B cell (primary cell): ENCODE data around the gene LIMCH1. TPM values are rescaled to one million over a fixed set of nuclear protein-coding genes. Genes with fewer than 3 reads are reported as not detected.

Experiments
- ATAC-seq: fragments of 200-7000 bp; cut with Tn5 transposase; one replicate; pipeline ENCODE4 v1.10.0; 2021; ENCODE audit warnings: low read depth, mild to moderate bottlenecking, moderate number of reproducible peaks, moderate library complexity
- CTCF ChIA-PET: fragments of 350-600 bp; sonication (Branson Sonifier 250); formaldehyde crosslinking; loops from one replicate; lab custom pipeline; 2021; ENCODE audit warnings: antibody characterized with exemption, inconsistent platforms; lab: Charles Lee
- POLR2A ChIA-PET: fragments of 350-600 bp; sonication (Branson Sonifier 250); formaldehyde crosslinking; loops from one replicate; lab custom pipeline; 2021; ENCODE audit warnings: antibody characterized with exemption; lab: Charles Lee
- DNase-seq: peaks from one replicate; pipeline ENCODE4 v3.0.0; 2013
- H2AFZ ChIP-seq: 2 replicates; pipeline ENCODE4 v1.6.1; 2012; ENCODE audit warnings: mild to moderate bottlenecking, low read depth, low read length; ENCODE audit not compliant: insufficient read depth, poor library complexity, severe bottlenecking
- H3K27ac ChIP-seq, 2 donors: 1 replicate in 1 of 2; 2 replicates in 1 of 2; pipeline ENCODE4 v1.5.1; 2012 to 2013; ENCODE audit warnings: low read length in 2 of 2, mild to moderate bottlenecking in 2 of 2, moderate library complexity in 1 of 2
- H3K27me3 ChIP-seq, 4 experiments: fragments of 200-600 bp in 1 of 4; sonication (generic) in 1 of 4; replicated peaks in 1 of 4; 1 replicate in 2 of 4; 2 replicates in 2 of 4; pipeline versions ENCODE4 v1.6.1 to v1.7.0; 2013 to 2016; ENCODE audit warnings: low read length in 3 of 4, mild to moderate bottlenecking in 2 of 4, mixed read lengths in 1 of 4, moderate library complexity in 1 of 4; ENCODE audit not compliant: insufficient read depth in 4 of 4, control insufficient read depth in 3 of 4; ENCODE audit errors: control extremely low read depth in 1 of 4
- H3K36me3 ChIP-seq, 2 experiments: replicated peaks in 1 of 2; 1 replicate in 1 of 2; 2 replicates in 1 of 2; pipeline versions ENCODE4 v1.6.1 to v1.7.1; 2013; ENCODE audit warnings: low read length in 1 of 2; ENCODE audit not compliant: insufficient read depth in 2 of 2, control insufficient read depth in 1 of 2; ENCODE audit errors: control extremely low read depth in 1 of 2, extremely low read depth in 1 of 2
- H3K4me1 ChIP-seq, 2 donors: fragments of 200-600 bp in 1 of 2; sonication (generic) in 1 of 2; 1 replicate in 1 of 2; 2 replicates in 1 of 2; pipeline versions ENCODE4 v1.5.1 to v1.6.1; 2013 to 2017; ENCODE audit warnings: low read length in 2 of 2; ENCODE audit not compliant: control insufficient read depth in 2 of 2, insufficient read depth in 2 of 2
- H3K4me2 ChIP-seq: replicated peaks from 2 replicates; pipeline ENCODE3; 2012; ENCODE audit warnings: mild to moderate bottlenecking, low read depth, low read length; ENCODE audit not compliant: poor library complexity, severe bottlenecking
- H3K4me3 ChIP-seq, 5 experiments: fragments of 200-600 bp in 1 of 5; sonication (generic) in 1 of 5; 1 replicate in 3 of 5; 2 replicates in 2 of 5; pipeline versions ENCODE4 v1.5.1 to v1.7.0; 2011 to 2016; ENCODE audit warnings: low read length in 4 of 5, mild to moderate bottlenecking in 4 of 5, low read depth in 2 of 5, control low read depth in 1 of 5, moderate library complexity in 1 of 5; ENCODE audit not compliant: insufficient read depth in 1 of 5; ENCODE audit errors: control extremely low read depth in 1 of 5, extremely low read depth in 1 of 5
- H3K79me2 ChIP-seq: fragments of 200-600 bp; sonication (generic); one replicate; pipeline ENCODE4 v1.6.0; 2016; ENCODE audit warnings: low read length; ENCODE audit not compliant: control insufficient read depth, insufficient read depth
- H3K9ac ChIP-seq: fragments of 200-600 bp; sonication (generic); 2 replicates; pipeline ENCODE4 v1.6.1; 2017; ENCODE audit warnings: mild to moderate bottlenecking, low read length, moderate library complexity
- H3K9me3 ChIP-seq, 3 donors: one replicate each; pipeline versions ENCODE4 v1.6.1 to v1.7.1; 2013; ENCODE audit warnings: low read length in 2 of 3; ENCODE audit not compliant: control insufficient read depth in 2 of 3, insufficient read depth in 1 of 3; ENCODE audit errors: control extremely low read depth in 1 of 3
- H4K20me1 ChIP-seq: 2 replicates; pipeline ENCODE4 v1.6.0; 2012; ENCODE audit warnings: mild to moderate bottlenecking, low read length; ENCODE audit not compliant: insufficient read depth, control insufficient read depth, poor library complexity, severe bottlenecking
- H3K27ac Mint-ChIP-seq: one replicate; pipeline ENCODE4 v1.8.0; 2021; ENCODE audit warnings: mixed read lengths
- H3K27me3 Mint-ChIP-seq: one replicate; pipeline ENCODE4 v1.8.0; 2021; ENCODE audit warnings: mixed read lengths
- H3K4me1 Mint-ChIP-seq: one replicate; pipeline ENCODE4 v1.8.0; 2021; ENCODE audit warnings: mixed read lengths
- H3K4me3 Mint-ChIP-seq: one replicate; pipeline ENCODE4 v1.8.0; 2021; ENCODE audit warnings: mixed read lengths
- H3K9me3 Mint-ChIP-seq: one replicate; pipeline ENCODE4 v1.8.0; 2022; ENCODE audit warnings: mixed read lengths; ENCODE audit not compliant: insufficient read depth
- CTCF ChIP-seq: fragments of 200-600 bp; IDR thresholded peaks from one replicate; pipeline ENCODE4 v1.8.0; 2022; ENCODE audit warnings: antibody characterized with exemption, mild to moderate bottlenecking
- EZH2 ChIP-seq: IDR thresholded peaks from 2 replicates; pipeline ENCODE4 v1.6.1; 2012; ENCODE audit warnings: borderline replicate concordance, low read depth, mild to moderate bottlenecking, moderate library complexity, low read length; ENCODE audit not compliant: insufficient read depth, poor library complexity, severe bottlenecking
- WGBS: methylation state at CpG from one replicate; pipeline ENCODE4 v1.1.5; 2013; ENCODE audit warnings: missing lambda C conversion rate; ENCODE audit not compliant: insufficient coverage; 5-methylcytosine and 5-hydroxymethylcytosine counted together
- intact Hi-C: fragments of 100-400 bp; cut with micrococcal nuclease; formaldehyde crosslinking; loops from one replicate; pipeline ENCODE4 v1.10.0; 2022
- polyA plus RNA-seq: library from polyadenylated mRNA; depleted of rRNA; stranded (reverse); fragments of >200 nt; gene quantifications from 2 replicates; pipeline ENCODE4 v1.2.3, GENCODE V29; 2012
- total RNA-seq, 2 donors: library from RNA; stranded (reverse); fragments of 120-200 nt in 1 of 2; gene quantifications; 1 replicate in 1 of 2; 2 replicates in 1 of 2; pipeline versions ENCODE4 v1.2.3 to v1.2.4, GENCODE V29; 2013 to 2022

The LIMCH1 gene
- total and polyA plus RNA-seq, 2 donors (not counting 1 experiment from before 2014, with no cell fraction given), result not detected

- Histone ChIP-seq H3K79me2 (no peaks in the 10 kb centered on the region), H3K9me3 (no peaks in the 10 kb centered on the region), H3K9ac (no peak overlapping the region), H4K20me1 (no peaks in the 10 kb centered on the region), H2AFZ (no peak overlapping the region), H3K4me1 (no peaks in the 10 kb centered on the region), H3K36me3 (no peaks in the 10 kb centered on the region), H3K27me3 (peaks cover 0 to 3% (median 0%) of the 10 kb centered on the region in 4 experiments), H3K27ac (no peak overlapping the region), H3K4me3 (no peak overlapping the region), H3K4me2 (no peak overlapping the region)
- intact Hi-C loops, result no loop called here
- ATAC-seq (no peak), DNase-seq (no peak)
- WGBS, result 93% methylated on average over 8 of the region's 14 CpGs
- no peak overlapping the region for H3K27ac Mint-ChIP-seq
- TF ChIP-seq CTCF (no peak), EZH2 (no peak)
- H3K4me3 Mint-ChIP-seq, result no peak overlapping the region
- CTCF ChIA-PET, result no interaction called here
- H3K4me1 Mint-ChIP-seq, result no peaks in the 10 kb centered on the region
- no peaks in the 10 kb centered on the region for H3K9me3 Mint-ChIP-seq
- POLR2A ChIA-PET, result no interaction called here
- peaks cover 11% of the 10 kb centered on the region for H3K27me3 Mint-ChIP-seq
These were observed 74.2 kb downstream of the LIMCH1 start for GRCh38 chr4:41611881-41612871.

- CTCF ChIA-PET, result no interaction called here
- TF ChIP-seq CTCF (no peak), EZH2 (no peak)
- H3K9me3 ChIP-seq, result no peaks in the 10 kb centered on the region
- no peak overlapping the region for H3K4me2 ChIP-seq
- no peaks in the 10 kb centered on the region for H3K4me1 ChIP-seq
- WGBS, result 97% methylated on average over 6 of the region's 15 CpGs
- H3K36me3 ChIP-seq, result no peaks in the 10 kb centered on the region
- intact Hi-C loops, result no loop called here
- Mint-ChIP-seq H3K27ac (no peak overlapping the region), H3K27me3 (peaks cover 11% of the 10 kb centered on the region), H3K4me1 (no peaks in the 10 kb centered on the region), H3K9me3 (no peaks in the 10 kb centered on the region), H3K4me3 (no peak overlapping the region)
- no peak overlapping the region for H2AFZ ChIP-seq
- no peak overlapping the region for H3K9ac ChIP-seq
- H4K20me1 ChIP-seq, result no peaks in the 10 kb centered on the region
- ATAC-seq (no peak), DNase-seq (no peak)
- no peak overlapping the region for H3K27ac ChIP-seq
- no peak overlapping the region for H3K4me3 ChIP-seq
- no peaks in the 10 kb centered on the region for H3K79me2 ChIP-seq
- POLR2A ChIA-PET, result no interaction called here
- peaks cover 0 to 3% (median 0%) of the 10 kb centered on the region in 4 experiments for H3K27me3 ChIP-seq
These were observed 75.4 kb downstream of the LIMCH1 start for GRCh38 chr4:41613386-41613785.
